Measurements from ENCODE around the gene PRRG3.

The PRRG3 gene

DNA sequence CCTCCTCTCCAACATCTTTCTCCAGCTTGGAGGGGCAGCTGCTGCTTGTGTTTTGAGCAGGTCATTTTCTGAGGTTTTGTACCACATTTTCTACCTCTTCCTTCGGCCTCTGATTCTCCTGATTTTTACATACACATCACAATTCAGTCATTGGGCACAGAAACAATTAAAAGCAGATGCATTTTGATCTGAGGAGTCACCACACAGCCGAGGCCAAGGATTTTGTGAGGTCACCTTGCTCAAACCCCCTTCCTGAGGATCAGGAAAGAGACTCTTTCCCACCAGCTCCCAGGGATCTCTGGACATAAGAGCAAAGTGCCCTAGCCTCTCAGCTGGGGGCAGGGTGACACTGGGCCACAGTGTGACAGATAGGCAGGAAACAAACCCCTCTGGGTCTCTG lies 15.2 kb downstream of the PRRG3 start:
- DNase-seq, result no peak

DNA sequence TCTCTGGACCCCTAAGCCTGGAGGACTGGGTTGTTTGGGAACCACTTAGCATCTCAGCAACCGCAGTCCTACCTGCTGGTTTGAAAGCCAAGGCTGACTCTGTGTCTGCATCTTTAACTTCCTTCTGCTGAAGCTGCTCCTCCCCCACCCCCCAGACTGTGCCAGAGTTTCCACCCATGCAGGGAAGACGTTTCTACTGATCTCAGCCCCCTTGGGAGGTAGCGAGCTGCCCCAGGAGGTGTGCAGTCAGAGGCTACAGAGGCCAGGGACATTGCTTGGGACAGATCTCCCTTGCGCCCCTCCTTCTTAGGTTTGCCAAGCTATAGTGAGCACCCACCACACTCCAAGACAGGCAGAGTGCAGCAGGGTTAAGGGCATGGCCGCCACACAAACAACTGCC lies 15.9 kb downstream of the PRRG3 start:
- no peak for DNase-seq

DNA sequence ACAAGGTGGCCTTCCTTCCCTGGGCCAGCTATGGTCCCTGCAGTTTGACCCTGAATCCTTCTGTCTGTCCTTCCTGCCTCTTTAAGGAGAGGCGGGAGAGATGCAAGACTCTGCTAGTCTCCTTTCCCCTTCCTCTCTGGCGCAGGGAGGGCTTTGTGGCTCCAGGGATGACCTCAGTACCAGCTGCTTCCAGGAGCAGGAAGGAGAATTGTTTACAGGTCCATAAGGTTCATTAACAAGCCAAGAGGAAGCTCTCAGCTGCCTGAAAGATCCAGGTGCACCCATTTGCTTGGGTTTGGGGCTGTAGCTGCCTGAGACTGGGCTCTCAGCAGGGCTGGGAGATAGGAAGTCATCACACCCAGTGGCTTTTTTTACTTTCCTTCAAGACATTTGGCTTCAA lies 16.5 kb downstream of the PRRG3 start:
- DNase-seq, result no peak

DNA sequence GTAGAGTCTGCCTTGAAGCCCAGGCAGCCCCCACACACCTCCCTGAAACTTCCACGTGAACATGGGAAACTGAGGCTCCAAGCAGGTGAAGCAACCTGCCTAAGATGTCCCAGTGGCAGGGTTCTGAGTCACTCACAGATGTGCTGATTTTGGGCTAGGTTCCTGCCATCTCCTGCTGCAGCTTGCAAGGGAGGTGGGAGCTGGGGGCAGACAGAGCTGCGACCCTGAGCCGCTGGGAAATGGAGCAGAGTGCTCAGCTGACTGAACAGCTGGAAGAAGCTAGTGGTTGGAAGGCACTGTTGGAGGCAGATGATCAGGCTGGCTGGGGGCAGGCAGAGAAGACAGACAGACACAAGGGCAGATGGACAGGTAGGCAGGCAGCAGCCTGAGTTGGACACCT lies 17.0 kb downstream of the PRRG3 start:
- DNase-seq, result no peak

DNA sequence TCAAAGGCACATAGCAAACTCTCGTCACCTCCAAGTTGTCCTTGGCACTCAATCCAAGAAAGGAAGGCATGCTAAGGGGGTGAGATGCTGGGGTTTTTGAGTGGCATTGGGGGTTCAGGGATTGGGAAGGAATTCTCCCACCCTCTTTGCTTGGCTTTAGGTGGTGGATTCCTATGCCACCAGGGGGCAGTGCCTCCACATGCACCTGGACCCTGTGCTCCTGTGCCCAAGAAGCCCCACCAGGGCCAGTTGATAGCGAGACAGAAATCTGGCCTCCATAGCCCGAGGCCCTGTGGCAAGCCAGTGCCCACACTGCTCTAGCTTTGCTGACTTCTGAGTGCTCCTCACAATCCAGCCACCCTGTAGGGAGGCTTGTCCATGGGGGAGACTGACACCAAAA lies 18.6 kb downstream of the PRRG3 start:
- DNase-seq, result no peak

DNA sequence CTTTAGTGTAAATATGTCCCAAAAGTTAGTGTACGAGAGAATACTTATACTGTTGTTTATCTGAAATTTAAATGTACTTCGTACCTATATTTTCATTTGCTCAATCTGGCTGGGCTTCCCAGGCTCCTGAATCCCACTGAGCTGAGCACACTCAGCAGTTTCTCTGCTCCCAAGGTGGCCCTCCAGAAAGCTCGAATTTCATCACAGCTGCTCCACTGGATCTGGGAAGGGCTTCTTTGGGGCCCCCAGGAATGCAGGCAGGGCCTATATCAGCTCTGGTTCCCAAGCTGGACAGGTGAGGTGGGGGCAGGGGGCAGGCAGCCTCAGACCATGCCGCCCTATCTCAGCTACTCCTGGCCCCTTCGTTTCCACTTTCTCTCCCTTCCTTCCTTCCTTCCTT lies 19.1 kb downstream of the PRRG3 start:
- no peak for DNase-seq

DNA sequence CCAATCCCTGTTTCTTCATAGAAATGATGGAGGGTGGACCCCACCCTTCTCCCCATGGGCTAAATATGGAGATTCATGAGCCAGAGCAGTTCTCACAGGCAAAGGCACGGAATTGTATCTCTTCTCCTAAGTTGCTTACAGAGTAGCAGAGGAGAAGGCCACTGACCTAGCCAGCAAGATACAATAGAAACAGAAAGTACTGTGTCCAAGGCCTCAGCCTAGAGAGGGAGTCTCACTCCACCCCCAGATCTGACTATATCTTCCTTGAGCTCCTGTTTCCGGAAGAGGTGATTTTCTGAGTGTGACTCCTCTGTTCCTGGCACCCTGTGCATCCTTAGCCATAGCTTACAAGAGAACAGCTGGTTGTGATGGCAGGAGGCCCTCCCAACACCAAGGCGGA lies 20.5 kb downstream of the PRRG3 start, which contains the start of gene FATE1:
TSS of gene FATE1 (plus strand) at position 284 of the 400 bp plus-strand sequence. CDS start at position 369, 85 bp downstream.
- no peak for DNase-seq

DNA sequence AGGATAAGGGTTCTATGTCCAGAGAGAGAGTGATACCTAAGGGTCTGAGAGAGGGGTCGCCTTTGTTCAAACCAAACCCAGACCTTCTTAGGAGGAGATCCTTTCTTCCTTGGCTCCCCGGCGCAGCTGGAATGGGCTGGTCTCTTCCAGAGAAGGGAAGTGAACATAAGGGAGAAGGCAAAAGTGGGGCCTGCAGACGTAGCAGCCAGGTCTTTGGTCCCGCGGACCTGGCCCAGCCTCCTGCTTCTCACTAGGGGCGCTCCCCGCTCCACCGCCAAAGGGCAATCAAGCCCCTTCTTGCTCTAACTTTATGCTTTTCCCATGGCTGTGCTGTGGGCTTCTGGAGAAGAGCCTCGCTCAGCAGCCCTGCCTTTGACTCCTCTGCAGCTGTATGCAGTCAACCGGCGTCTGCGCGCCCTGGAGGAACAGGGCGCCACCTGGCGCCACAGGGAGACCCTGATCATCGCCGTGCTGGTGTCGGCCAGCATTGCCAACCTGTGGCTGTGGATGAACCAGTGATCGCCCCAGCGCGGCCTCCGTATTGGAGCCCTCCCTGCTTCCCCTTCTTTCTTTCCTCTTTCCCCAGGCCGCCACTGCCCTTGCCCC lies 27.1 kb downstream of the PRRG3 start:
- no peak for DNase-seq

DNA sequence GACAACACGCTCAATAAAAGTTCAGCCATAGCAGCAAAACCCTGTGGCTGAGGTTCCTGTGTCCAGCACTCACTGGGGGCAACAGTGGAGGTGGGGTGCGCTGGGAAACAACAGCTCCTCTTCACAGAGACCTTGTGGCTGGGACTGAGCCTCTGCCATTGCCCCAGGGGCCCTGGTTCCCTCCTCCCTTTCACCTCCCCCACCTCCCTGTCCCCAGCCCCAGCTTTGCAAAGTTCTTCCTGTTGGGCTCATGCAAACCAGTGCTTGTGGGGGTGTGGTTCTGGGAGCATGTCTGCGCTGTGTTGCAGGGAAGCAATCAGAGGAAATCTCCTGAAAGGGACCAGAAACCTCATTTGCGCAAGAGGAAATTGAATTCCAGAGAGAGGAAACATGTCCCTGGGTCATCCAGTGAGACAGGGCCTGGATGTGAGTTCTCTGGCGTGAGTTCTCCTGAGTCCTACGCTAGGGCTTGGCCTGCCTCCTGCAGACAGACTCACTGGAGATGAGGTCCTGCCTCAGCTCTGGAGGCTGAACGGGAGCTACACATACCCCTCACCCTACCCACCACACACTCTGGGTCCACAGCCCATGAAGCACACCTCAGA lies 28.0 kb downstream of the PRRG3 start:
- no peak for DNase-seq

DNA sequence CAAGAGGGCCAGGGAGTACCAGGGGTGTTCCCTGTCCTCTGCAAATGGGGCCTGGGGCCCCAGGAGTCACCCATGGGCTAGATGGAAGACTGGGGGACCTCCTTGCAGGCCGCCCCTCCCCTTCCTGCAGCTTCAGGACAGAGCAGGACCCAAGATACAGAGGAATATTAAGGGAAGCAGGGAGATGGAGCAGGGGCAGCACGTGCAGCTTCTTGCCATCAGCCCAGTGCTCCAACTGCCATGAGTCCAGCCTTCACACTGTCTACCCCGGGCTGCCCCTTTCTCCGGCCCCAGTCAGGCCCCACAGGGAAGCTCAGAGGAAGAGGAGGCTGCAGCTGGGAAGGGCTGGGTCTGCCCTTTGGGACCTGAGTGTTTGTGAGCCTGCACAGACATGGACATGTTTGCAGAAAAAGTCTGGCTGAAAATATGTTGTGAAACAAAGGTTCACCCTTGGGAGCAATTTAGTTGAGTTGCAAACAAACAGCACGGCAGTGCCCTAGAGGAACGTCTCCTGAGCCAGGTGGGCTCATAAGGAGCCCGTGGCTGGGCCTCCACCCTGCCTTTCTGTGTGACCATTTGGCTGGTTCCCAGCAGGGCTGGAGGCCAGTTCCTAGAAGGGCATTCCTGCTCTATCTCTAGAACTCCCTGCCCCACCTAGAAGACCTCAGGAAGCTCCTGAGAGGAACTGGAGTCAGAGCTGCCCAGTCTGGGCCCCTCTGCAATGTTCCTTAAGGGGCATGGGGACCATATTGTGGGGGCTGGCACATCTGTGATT lies 29.5 kb downstream of the PRRG3 start:
- no peak for DNase-seq

DNA sequence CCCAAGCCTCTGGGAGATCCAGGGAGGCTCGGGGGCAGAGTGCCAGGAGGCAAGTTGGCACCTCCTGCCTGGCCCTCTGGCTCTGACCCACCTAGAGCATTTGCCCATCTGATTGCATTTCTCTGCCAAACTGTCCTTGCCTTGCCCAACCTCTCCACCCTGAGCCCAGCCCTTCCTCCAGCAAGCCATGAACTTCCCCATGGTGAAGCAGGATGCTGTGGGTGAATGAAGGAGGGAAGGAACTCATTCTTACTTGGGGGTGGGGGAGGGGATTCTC lies 30.0 kb downstream of the PRRG3 start:
- DNase-seq, result no peak

DNA sequence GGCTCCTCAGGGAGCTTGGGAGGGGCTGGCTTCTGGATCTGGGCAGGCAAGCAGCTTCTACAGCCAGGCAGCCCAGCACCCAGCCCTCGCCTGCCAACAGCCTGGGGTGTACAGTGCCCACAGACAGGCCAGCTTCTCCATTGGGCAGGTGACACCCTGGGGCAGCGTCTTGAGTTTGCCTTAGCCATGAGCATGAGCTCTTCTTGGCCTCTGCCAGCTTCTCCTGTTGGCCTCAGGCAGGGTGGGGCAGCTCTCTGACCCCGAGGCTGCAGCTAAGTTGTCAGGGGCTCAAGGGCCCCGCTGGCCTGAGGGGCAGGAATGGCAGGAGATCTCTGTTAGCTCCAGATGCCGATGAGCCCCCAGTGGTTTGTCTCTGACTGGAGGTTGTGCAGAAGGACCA lies 31.5 kb downstream of the PRRG3 start:
- DNase-seq, result no peak

DNA sequence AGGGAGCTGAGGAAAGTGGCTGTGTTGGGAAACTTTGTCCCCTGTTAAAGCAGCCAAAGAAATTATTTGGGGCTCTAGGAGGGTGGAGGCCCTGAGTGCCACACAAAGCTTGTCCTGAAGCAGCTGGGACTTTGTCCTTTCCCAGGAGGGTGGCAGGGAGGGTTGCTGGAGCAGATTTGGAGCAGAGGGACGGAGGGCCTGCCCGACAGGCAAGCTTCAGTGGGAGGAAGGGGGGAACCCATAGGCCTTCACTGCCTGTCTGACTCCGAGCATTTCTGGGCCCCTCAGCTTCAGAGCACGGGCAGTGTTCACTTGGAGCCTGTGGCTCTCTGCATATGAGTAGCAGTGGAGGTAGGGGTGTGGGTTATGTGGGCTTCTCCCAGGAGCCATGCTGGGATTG lies 32.1 kb downstream of the PRRG3 start:
- no peak for DNase-seq

DNA sequence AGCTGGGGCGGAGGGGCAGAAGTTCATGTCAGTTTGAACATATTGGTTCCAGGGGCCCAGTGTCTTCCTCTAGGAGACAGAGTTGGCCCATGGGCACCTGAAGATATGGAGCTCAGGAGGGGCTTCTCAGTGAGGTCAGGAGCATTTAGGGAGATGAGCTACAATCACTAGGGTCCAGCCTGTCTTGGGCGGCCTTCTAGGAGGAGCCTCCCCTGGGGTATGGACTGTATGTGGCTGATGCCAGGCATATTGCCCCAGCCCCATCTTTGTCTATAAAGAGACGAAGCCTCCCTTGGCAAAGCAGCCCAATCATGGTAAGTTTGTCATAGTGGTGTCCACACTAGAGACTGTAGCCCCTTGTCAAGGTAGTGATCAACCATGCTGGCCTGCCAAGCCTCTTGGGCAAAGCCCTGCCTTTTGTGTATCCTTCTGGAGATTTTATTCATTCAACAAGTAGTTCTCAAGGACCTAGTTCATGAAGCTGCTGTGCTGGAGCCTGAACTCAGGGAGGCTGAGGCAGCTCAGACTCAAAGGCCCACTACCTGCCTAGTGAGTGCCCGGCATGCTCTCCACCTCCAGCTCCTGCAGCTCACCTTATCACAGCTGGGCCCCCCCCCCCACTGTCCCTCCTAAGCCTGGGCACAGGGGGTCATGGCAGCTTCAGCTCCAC lies 33.9 kb downstream of the PRRG3 start:
- DNase-seq, result no peak

DNA sequence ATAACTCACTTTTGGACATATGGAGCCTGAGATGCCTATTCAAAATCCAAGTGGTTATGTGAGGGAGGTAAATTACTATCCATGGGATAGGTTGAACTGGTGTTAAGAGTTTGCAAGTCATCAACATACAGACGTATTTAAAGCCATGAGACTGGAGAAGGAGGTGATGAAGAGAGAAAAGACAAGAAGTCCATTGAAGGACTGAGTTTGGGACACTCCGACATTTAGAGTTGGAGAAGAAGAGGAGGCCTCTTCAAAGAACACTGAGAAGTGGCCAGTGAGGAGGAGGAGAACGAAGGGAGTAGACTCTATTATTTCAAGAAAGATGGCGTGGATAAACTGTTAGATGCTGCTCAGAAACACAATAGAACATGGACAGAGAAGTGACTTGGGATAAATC lies 39.2 kb downstream of the PRRG3 start, which contains the start of gene CNGA2:
TSS of gene CNGA2 (plus strand) at position 301 of the 400 bp plus-strand sequence. CDS start 3,738 bp downstream, outside the sequence.
- no peak for DNase-seq

DNA sequence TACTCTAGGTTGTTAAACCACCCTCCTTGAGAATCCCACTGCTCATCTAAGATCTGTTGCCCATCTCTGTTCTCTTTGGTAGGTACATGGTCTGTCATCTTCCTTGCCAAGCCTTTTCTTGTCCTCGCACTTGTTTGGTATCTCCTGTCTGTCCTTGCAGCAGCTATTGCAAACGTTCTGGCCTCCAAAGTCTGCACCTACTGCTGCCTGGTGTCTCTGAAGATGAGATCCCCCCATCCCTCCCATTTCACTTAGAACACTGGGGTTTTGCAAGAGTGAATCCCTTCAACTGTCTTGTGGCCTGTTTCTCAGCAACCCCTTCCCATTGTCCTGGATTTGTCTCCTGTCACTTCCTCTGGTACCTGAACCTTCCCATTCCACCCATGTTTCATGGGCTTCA lies 40.0 kb downstream of the PRRG3 start:
- no peak for DNase-seq

DNA sequence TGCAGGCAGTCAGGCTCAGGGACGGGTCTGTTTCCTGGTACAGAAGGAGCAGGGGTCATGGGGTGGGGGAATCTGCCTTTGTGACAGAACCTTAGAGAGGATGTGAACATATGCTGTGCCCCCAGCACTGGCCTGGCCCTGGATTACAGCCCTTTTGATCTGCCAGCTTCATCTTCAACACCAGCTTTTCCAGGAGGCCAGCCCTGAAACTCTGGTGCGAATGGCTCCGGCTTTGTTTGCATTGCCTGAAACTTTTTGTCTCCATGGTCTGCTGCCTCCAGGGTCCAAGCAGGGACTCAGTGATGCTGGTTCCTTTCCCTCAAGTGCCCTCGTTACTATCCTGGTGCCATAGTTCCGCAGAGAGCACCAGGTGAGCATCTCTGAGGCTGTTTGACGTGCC lies 41.4 kb downstream of the PRRG3 start:
- no peak for DNase-seq

DNA sequence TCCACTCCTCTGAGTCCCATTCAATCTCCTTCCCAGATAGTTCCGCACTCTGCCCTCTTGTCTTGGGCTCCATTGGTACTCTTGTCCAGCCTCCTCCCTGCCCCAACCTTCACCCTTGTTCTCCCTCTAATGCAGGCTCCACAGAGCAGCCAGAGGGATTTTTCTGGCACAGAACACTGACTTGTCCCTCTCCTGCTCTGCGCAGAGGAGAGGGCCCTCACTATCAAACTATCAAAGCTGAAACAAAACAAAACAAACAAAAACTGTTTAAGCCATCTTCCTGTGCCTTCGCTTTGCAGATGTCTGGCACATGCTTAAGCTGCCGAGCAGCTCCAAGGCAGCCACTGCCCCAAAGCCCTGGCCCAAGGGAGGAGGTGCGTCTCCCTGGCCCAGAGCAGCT lies 42.2 kb downstream of the PRRG3 start:
- no peak for DNase-seq

DNA sequence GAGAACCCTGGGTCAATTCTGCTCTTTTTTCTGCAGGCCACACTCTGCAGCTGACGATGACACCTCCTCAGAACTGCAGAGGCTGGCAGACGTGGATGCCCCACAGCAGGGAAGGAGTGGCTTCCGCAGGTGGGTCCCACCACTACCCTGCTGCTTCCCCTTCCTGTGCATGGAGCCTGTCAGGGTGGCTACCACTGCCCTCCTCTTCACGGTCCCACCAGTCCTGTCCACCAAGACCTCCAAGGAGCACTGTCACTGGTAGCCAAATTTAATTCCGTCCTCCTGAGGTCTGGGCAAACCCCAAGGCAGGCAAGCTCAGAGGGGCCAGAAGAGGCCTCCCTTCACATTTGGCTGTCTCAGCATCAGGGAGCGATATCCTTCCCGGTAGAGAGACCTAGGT lies 43.5 kb downstream of the PRRG3 start:
- DNase-seq, result no peak

DNA sequence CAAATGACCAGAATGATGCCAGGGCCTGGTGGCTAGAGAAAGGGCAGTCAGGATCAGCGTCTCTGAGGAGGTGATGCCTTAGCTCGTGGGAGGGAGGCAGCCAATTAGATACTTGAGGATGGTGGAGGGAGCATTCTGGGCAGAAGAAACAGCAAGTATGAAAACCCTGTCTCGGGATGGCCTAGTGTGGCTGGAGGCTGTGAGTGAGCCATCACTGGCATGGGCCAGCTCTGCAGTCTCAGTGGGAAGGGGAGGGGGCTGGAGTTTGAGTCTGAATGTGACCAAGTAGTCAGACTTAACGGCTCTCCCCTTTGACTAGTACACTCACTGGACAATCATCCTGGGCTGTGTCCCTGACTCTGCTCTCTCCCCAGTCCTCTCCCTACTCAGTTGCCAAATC lies 46.3 kb downstream of the PRRG3 start:
- DNase-seq, result no peak

DNA sequence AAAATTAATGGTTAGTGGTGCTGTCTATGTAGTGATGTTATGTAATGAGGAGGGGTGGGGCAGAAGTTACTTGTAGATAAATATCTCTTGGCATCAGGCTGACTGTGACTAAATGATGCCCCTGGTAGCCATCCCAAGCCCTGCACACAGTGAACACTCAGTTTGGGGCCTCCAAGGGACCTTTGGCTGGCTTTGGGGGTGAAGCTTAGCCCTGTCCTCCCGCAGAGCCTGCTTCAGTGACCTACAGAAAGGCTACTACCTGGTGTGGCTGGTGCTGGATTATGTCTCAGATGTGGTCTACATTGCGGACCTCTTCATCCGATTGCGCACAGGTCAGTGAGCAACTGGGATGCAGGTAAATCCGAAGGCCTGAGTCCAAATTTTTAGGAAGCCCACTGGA lies 47.1 kb downstream of the PRRG3 start:
- no peak for DNase-seq

DNA sequence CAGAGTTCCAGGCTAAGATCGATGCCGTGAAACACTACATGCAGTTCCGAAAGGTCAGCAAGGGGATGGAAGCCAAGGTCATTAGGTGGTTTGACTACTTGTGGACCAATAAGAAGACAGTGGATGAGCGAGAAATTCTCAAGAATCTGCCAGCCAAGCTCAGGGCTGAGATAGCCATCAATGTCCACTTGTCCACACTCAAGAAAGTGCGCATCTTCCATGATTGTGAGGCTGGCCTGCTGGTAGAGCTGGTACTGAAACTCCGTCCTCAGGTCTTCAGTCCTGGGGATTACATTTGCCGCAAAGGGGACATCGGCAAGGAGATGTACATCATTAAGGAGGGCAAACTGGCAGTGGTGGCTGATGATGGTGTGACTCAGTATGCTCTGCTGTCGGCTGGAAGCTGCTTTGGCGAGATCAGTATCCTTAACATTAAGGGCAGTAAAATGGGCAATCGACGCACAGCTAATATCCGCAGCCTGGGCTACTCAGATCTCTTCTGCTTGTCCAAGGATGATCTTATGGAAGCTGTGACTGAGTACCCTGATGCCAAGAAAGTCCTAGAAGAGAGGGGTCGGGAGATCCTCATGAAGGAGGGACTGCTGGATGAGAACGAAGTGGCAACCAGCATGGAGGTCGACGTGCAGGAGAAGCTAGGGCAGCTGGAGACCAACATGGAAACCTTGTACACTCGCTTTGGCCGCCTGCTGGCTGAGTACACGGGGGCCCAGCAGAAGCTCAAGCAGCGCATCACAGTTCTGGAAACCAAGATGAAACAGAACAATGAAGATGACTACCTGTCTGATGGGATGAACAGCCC lies 48.6 kb downstream of the PRRG3 start:
- no peak for DNase-seq

DNA sequence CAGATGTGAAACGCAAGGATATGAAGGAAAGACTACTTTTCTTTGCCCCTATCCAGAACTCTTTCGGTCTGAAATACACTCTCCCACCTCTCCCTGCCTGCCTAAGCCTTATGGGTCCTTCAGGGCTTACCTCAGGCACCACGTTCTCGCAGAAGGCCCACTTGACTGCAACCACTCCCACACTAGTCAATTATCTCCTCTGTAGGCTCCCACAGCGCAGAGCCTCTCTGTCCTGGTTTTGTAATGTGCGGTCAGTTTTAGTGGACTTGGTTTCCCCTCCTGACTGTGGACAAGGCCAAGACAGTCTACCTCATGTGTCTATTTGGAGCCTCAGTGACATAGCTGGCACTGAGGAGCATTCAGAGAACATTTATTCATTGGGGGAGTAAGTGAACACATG lies 50.4 kb downstream of the PRRG3 start:
- no peak for DNase-seq
